ENCODE data around the gene ODC1. TPM values are rescaled to one million over a fixed set of nuclear protein-coding genes. Genes with fewer than 3 reads are reported as not detected.

ODC1 gene
- total RNA-seq, 1 donor from 2014 or later = 12.1 TPM

DNA sequence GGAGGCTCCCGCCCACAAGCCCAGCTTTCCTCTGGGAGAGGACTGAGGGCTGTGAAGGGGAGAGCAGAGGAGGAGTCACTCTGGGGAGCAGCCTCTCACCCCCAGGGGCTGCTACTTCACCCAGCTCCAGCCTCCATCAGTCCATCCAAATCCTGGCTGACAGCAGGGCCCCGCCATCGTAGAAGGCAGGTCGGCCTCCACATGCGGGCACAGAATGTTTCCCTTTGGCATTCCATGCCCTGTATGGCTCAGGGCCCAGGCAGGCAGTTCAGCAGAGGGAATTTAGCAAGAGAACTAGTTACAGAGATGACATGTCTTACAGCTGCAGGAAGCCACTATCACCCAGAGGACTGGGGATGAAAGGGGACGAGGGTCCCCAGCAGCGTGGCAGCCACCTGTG is 6.4 kb upstream of the ODC1 start:
- Mint-ChIP-seq H3K9me3 (ENCODE audit: unreplicated experiment) (no peaks in the 10 kb centered on the region), H3K4me3 (ENCODE audit: unreplicated experiment) (no peak overlapping the region), H3K27ac (ENCODE audit: unreplicated experiment) (no peak overlapping the region), H3K36me3 (ENCODE audit: low read depth, unreplicated experiment) (peaks cover 4% of the 10 kb centered on the region), H3K4me1 (ENCODE audit: unreplicated experiment) (no peaks in the 10 kb centered on the region), H3K27me3 (ENCODE audit: unreplicated experiment) (peaks cover 11% of the 10 kb centered on the region)
- TF ChIP-seq CTCF (IDR thresholded peaks at IDR 0.05; ENCODE audit: unreplicated experiment) = no peak
- DNase-seq (ENCODE audit: low spot score) = no peak

DNA sequence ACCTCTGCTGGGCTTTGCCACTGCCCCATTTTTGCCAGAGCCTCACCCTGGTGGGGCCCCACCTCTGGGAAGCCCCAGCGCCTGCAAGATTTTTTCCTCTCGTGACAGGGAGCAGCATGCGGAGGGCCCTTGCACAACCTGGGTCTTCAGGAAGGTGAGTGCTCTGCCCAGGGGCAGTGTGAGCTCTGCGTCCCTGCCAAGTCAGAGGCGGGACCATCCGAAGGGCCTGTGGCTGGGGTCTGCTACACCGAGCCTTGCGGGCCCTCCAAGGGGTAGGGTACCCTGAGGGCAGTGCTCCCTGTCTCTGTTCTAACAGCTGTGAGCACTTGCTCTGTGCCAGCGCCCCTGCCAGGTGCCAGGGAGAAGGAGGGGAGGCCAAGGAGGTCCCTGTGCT is 5.8 kb upstream of the ODC1 start:
- TF ChIP-seq CTCF (IDR thresholded peaks at IDR 0.05; ENCODE audit: unreplicated experiment) = no peak
- Mint-ChIP-seq H3K4me3 (ENCODE audit: unreplicated experiment) (no peak overlapping the region), H3K9me3 (ENCODE audit: unreplicated experiment) (no peaks in the 10 kb centered on the region), H3K36me3 (ENCODE audit: low read depth, unreplicated experiment) (peaks cover 4% of the 10 kb centered on the region), H3K4me1 (ENCODE audit: unreplicated experiment) (no peaks in the 10 kb centered on the region), H3K27ac (ENCODE audit: unreplicated experiment) (no peak overlapping the region), H3K27me3 (ENCODE audit: unreplicated experiment) (peaks cover 13% of the 10 kb centered on the region)
- DNase-seq (ENCODE audit: low spot score) = no peak

DNA sequence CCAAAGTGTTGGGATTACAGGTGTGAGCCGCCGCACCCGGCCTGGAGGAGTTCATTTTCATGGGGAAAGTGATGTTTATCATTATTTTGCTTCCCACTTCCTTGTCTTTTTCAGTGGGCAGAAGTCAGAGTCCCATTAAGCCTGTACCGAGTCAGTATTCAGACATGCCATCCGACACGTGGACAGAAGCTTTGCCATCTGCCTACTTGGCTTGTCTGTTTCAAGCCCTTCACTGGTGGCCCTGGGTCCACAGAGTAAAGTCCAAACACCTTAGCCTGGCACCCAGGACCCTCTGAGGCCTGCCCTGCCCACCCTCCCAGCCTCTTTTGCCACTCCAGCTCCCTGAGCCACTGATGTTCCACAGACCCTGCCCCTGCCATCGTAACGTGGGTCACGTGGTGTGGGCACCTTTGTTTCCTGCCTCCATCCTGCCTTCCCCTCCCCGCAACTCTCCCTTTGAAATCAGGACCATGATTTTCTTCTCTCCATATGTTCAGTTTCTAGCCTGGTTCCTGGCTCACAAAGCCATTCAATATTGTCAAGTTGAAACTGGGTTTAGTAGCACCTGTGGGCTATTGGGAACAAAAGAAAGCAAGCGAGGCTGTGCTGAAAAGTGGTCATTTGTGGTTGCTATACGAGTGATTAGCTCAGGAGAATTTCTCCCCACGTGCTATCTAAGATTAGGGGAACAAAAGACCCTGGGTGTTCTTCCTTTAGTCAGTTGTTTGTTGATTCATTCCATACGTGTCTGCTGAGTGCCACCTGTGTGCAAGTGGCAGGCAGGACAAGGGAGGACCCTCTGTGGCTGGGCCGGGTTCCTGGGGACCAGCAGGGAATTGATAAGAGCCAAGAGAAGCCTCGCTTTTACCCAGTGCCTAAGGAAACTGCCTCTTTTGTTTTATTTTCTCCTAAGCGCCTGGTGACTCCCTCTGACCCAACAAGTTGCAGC is 5.1 kb upstream of the ODC1 start:
- no peak overlapping the region for H3K27ac Mint-ChIP-seq (ENCODE audit: unreplicated experiment)

DNA sequence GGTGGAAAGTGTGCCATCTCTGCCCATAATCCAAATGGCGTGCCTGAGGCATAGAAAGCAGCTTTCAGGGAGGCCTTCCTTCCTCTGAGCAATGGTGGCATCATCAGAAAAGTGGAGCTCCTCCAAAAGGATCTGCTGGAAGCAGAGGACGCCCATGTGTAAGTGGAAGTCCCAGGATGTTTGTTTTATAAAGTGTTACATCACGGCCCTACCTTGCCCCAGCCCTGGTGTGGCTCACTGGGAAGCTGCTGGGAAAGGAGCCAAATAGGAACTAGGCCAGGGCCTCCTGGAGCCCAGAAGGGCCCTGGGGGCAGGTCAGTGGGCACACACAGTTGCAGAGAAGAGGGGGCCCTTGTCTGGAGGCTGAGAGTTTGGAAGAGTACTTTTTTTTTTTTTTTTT is 4.2 kb upstream of the ODC1 start:
- TF ChIP-seq CTCF (IDR thresholded peaks at IDR 0.05; ENCODE audit: unreplicated experiment) = no peak
- no peak overlapping the region for H3K27ac Mint-ChIP-seq (ENCODE audit: unreplicated experiment)

More for the DNA sequence above, 5.1 kb upstream of the ODC1 start:
- Mint-ChIP-seq H3K27me3 (ENCODE audit: unreplicated experiment) (peaks cover 13% of the 10 kb centered on the region), H3K4me1 (ENCODE audit: unreplicated experiment) (no peaks in the 10 kb centered on the region), H3K9me3 (ENCODE audit: unreplicated experiment) (no peaks in the 10 kb centered on the region), H3K4me3 (ENCODE audit: unreplicated experiment) (no peak overlapping the region), H3K36me3 (ENCODE audit: low read depth, unreplicated experiment) (peaks cover 4% of the 10 kb centered on the region)
- no peak for TF ChIP-seq CTCF (IDR thresholded peaks at IDR 0.05; ENCODE audit: unreplicated experiment)
- no peak for DNase-seq (ENCODE audit: low spot score)

GRCh38 chr2:10451819-10452218 is 3.7 kb upstream of the ODC1 start:
- Mint-ChIP-seq H3K4me1 (ENCODE audit: unreplicated experiment) (peaks cover 4% of the 10 kb centered on the region), H3K36me3 (ENCODE audit: low read depth, unreplicated experiment) (peaks cover 4% of the 10 kb centered on the region), H3K27me3 (ENCODE audit: unreplicated experiment) (peaks cover 19% of the 10 kb centered on the region), H3K9me3 (ENCODE audit: unreplicated experiment) (no peaks in the 10 kb centered on the region), H3K27ac (ENCODE audit: unreplicated experiment) (no peak overlapping the region), H3K4me3 (ENCODE audit: unreplicated experiment) (no peak overlapping the region)
- TF ChIP-seq CTCF (IDR thresholded peaks at IDR 0.05; ENCODE audit: unreplicated experiment) = no peak
- DNase-seq (ENCODE audit: low spot score) = no peak

More for the DNA sequence above, 4.2 kb upstream of the ODC1 start:
- Mint-ChIP-seq H3K4me1 (ENCODE audit: unreplicated experiment) (peaks cover 2% of the 10 kb centered on the region), H3K9me3 (ENCODE audit: unreplicated experiment) (no peaks in the 10 kb centered on the region), H3K36me3 (ENCODE audit: low read depth, unreplicated experiment) (peaks cover 4% of the 10 kb centered on the region), H3K4me3 (ENCODE audit: unreplicated experiment) (no peak overlapping the region), H3K27me3 (ENCODE audit: unreplicated experiment) (peaks cover 15% of the 10 kb centered on the region)
- no peak for DNase-seq (ENCODE audit: low spot score)

Data from endothelial cell (in vitro differentiated cells).